Ascending aorta (tissue), 2 donors: ENCODE data around the gene CDK14. TPM values are rescaled to one million over a fixed set of nuclear protein-coding genes. Genes with fewer than 3 reads are reported as not detected.
A peak's percentile ranks its signal among the peaks of the same experiment; 100 is the strongest.

Experiments used
- DNase-seq, 2 donors: peaks; one replicate each; pipeline ENCODE4 v3.0.0-alpha.2; 2019; ENCODE audit warnings: low spot score in 2 of 2
- H3K27ac ChIP-seq, 2 donors: fragments of 200-600 bp; sonication (generic); one replicate each; pipeline ENCODE4 v1.5.1; 2016 to 2017; ENCODE audit warnings: mild to moderate bottlenecking in 1 of 2
- H3K27me3 ChIP-seq: fragments of 200-600 bp; sonication (generic); one replicate; pipeline ENCODE4 v1.5.1; 2017
- H3K36me3 ChIP-seq, 2 donors: fragments of 200-600 bp; sonication (generic); one replicate each; pipeline ENCODE4 v1.5.1; 2016
- H3K4me1 ChIP-seq, 2 donors: fragments of 200-600 bp; sonication (generic); one replicate each; pipeline ENCODE4 v1.5.1; 2016 to 2017; ENCODE audit warnings: mild to moderate bottlenecking in 1 of 2
- H3K4me3 ChIP-seq, 2 donors: fragments of 200-600 bp; sonication (generic); one replicate each; pipeline ENCODE4 v1.5.1; 2016 to 2017; ENCODE audit warnings: mild to moderate bottlenecking in 1 of 2
- H3K9me3 ChIP-seq, 2 donors: fragments of 200-600 bp; sonication (generic); one replicate each; pipeline ENCODE4 v1.5.1; 2016
- CTCF ChIP-seq, 3 experiments: fragments of 200-600 bp in 2 of 3; fragments of 450-650 bp in 1 of 3; sonication (generic) in 2 of 3; IDR thresholded peaks; one replicate each; pipeline ENCODE4 v1.5.1; 2016 to 2019; ENCODE audit warnings: antibody characterized with exemption in 3 of 3, mild to moderate bottlenecking in 1 of 3, moderate library complexity in 1 of 3
- intact Hi-C: fragments of 100-400 bp; cut with DNase I; formaldehyde crosslinking; loops from one replicate; pipeline ENCODE4 v1.15.1; 2023
- total RNA-seq: library from RNA; depleted of rRNA; stranded (reverse); fragments of >200 nt; gene quantifications from one replicate; pipeline ENCODE4 v1.1.0, GENCODE V29; 2016

Gene CDK14
- total RNA-seq, 1 donor from 2014 or later: 5.1 TPM

GRCh38 chr7:91079487-91079886 lies 483.4 kb downstream of the CDK14 start:
- Histone ChIP-seq H3K9me3 (no peaks in the 10 kb centered on the region), H3K27me3 (no peaks in the 10 kb centered on the region), H3K4me1 (peaks cover 4 to 29% of the 10 kb centered on the region in 2 donors), H3K27ac (peak overlapping the region in 1 of 2 donors; percentile 6), H3K4me3 (no peak overlapping the region), H3K36me3 (no peaks in the 10 kb centered on the region)
- no peak for DNase-seq
- no peak for TF ChIP-seq CTCF (IDR thresholded peaks at IDR 0.05)
- intact Hi-C loops: no loop called here

- H3K27ac ChIP-seq: no peak overlapping the region
- no peak for DNase-seq
- H3K36me3 ChIP-seq: no peaks in the 10 kb centered on the region
- H3K27me3 ChIP-seq: no peaks in the 10 kb centered on the region
- H3K4me3 ChIP-seq: no peak overlapping the region
- H3K4me1 ChIP-seq: peaks cover 4 to 31% of the 10 kb centered on the region in 2 donors
- no peak for TF ChIP-seq CTCF (IDR thresholded peaks at IDR 0.05)
- intact Hi-C loops: loop anchor here (5.0 kb wide), 2 partner anchors 382 to 802 kb away; partner anchors contain the start of gene MTERF1
- no peaks in the 10 kb centered on the region for H3K9me3 ChIP-seq
Observed at GRCh38 chr7:91080351-91080750, 484.2 kb downstream of the CDK14 start.

- no peak for TF ChIP-seq CTCF (IDR thresholded peaks at IDR 0.05)
- Histone ChIP-seq H3K36me3 (no peaks in the 10 kb centered on the region), H3K9me3 (no peaks in the 10 kb centered on the region), H3K27ac (peak overlapping the region; percentile 18 to 59), H3K4me3 (peak overlapping the region in 1 of 2 donors; percentile 37), H3K27me3 (no peaks in the 10 kb centered on the region), H3K4me1 (peaks cover 4 to 31% of the 10 kb centered on the region in 2 donors)
- DNase-seq: no peak
- intact Hi-C loops: loop anchor here (5.0 kb wide), 2 partner anchors 380 to 800 kb away; partner anchors contain the start of gene MTERF1
Observed at GRCh38 chr7:91082038-91082437, 485.9 kb downstream of the CDK14 start.

DNA sequence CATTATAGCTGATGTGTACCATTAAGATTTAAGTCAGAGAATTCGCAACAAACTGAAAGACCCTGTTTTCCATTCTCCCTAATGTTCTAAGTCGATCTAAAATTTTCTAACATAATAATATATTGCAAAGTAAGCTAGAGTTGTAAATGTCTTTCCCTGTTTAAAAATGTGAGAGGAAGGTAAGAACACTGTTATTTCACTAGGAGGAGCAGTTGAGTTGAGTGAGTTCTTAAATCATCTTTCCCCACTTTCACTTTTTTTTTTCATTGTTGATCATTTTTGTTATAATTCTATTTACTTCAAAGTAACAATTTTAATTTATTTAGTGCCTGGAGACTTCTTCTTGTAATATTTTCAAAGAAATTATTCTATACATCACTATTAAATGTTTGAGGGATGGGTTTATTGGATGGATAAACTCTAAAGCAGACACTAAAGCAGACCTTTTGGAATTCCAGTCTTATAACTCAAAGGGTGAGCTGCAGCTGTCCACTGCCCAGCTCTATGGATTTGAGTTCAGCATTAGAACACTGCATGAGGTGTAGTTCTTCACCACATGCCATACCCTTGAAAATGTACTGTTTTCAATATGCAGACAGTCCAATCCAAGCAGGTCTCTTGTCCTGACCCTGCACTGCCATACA lies 486.9 kb downstream of the CDK14 start:
- Histone ChIP-seq H3K9me3 (no peaks in the 10 kb centered on the region), H3K36me3 (no peaks in the 10 kb centered on the region), H3K27me3 (no peaks in the 10 kb centered on the region), H3K27ac (peak overlapping the region; percentile 20 to 59), H3K4me3 (peak overlapping the region in 1 of 2 donors; percentile 37), H3K4me1 (peaks cover 4 to 31% of the 10 kb centered on the region in 2 donors)
- DNase-seq: no peak
- peak; percentile 21 to 64 (median 59) for TF ChIP-seq CTCF (IDR thresholded peaks at IDR 0.05)
- intact Hi-C loops: loop anchor here (5.0 kb wide), 2 partner anchors 379 to 799 kb away; partner anchors contain the start of gene MTERF1

- H3K27me3 ChIP-seq: no peaks in the 10 kb centered on the region
- DNase-seq: peak in 1 of 2 donors; percentile 64
- no peaks in the 10 kb centered on the region for H3K36me3 ChIP-seq
- H3K27ac ChIP-seq: peak overlapping the region; percentile 20 to 38
- H3K4me3 ChIP-seq: no peak overlapping the region
- no peak for TF ChIP-seq CTCF (IDR thresholded peaks at IDR 0.05)
- peaks cover 4 to 31% of the 10 kb centered on the region in 2 donors for H3K4me1 ChIP-seq
- no peaks in the 10 kb centered on the region for H3K9me3 ChIP-seq
- intact Hi-C loops: loop anchor here (5.0 kb wide), 2 partner anchors 378 to 798 kb away; partner anchors contain the start of gene MTERF1
Observed at GRCh38 chr7:91083855-91084644, 487.9 kb downstream of the CDK14 start.
